GM21367 (cell line): Measurements from ENCODE around the gene NOX5.
"Not testable (repeated sequence)": the region's sequence is repeated elsewhere in the genome, so short reads cannot be mapped to it uniquely, and the experiment has no call there.

Experiments used
- ATAC-seq: cut with Tn5 transposase; IDR thresholded peaks from one replicate; pipeline ENCODE4 v1.9.1; 2021; ENCODE audit not compliant: unreplicated experiment

Gene NOX5

GRCh38 chr15:69014454-69014853, at the start of gene NOX5:
Gene NOX5 (plus strand): TSS chr15:69014695. CDS start chr15:69014736, 41 bp downstream.
- ATAC-seq = no peak

DNA sequence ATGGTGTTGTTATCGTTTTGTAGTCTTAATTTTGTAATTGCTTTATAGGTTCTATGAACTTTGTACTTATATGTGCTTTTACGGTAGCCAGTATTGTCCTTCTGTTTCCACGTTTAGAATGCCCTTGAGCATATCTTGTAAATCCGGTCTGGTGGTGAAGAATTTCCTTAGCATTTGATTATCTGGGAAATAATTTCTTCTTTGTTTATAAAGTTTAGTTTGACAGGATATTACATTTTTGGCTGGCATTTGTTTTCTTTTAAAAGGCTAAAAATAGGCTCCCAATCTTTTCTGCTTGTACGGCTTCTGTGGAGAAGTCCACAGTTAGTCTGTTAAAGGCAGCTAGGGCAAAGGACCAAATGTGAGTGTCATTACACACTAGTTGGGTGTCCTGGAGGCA, 47.5 kb upstream of the NOX5 start:
- no peak for ATAC-seq

DNA sequence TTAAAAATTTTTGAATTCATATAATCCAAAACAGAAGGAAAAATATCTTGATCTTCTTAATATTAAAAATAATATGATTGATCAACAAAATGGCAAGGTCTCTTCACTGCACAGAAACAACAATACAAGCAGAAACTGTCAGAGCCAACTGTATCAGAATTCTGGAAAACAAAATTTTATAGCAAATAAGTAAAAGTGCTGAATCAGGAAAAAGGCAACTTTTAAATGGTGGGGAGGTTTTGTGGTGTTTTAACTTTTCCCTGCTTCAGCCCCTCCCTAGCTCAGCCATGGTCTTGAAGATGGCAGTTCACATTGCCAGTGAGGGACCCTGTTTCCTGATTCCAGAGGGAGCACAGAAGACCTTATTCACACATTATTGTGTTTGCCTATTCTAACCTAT, 46.5 kb upstream of the NOX5 start:
- no peak for ATAC-seq

- no peak for ATAC-seq
Measured at GRCh38 chr15:68969298-68969697, 45.2 kb upstream of the NOX5 start.

GRCh38 chr15:68972201-68973065, 42.1 kb upstream of the NOX5 start:
- no peak for ATAC-seq

DNA sequence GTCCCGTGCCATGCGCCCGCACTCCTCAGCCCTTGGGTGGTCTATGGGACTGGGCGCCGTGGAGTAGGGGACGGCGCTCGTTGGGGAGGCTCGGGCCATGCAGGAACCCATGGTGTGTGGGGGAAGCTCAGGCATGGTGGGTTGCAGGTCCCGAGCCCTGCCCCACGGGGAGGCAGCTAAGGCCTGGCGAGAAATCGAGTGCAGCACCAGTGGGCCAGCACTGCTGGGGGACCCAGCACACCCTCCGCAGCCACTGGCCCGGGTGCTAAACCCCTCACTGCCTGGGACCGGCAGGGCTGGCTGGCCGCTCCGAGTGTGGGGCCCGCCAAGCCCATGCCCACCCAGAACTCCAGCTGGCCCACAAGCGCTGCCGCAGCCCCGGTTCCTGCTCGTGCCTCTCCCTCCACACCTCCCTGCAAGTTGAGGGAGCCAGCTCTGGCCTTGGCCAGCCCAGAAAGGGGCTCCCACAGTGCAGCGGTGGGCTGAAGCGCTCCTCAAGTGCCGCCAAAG, 38.8 kb upstream of the NOX5 start:
- ATAC-seq = not testable (repeated sequence)

DNA sequence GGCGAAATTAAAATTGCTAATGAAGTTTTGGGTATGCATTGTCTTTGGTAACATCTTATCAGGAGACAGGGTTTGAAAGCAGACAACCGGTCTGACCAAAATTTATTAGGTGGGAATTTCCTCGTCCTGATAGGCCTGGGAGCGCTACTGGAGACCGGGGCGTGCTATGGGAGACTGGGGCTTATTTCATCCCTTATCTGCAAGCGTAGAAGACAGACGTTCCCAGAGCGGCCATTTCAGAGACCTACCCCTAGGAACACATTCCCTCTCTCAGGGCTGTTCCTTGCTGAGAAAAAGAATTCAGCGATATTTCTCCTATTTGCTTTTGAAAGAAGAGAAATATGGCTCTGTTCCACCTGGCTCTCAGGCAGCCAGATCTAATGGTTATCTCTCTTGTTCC, 37.1 kb upstream of the NOX5 start:
- ATAC-seq = not testable (repeated sequence)

- ATAC-seq = no peak
Measured at GRCh38 chr15:68979006-68979405, 35.5 kb upstream of the NOX5 start.

GRCh38 chr15:68979816-68980215, 34.7 kb upstream of the NOX5 start:
- ATAC-seq = no peak

DNA sequence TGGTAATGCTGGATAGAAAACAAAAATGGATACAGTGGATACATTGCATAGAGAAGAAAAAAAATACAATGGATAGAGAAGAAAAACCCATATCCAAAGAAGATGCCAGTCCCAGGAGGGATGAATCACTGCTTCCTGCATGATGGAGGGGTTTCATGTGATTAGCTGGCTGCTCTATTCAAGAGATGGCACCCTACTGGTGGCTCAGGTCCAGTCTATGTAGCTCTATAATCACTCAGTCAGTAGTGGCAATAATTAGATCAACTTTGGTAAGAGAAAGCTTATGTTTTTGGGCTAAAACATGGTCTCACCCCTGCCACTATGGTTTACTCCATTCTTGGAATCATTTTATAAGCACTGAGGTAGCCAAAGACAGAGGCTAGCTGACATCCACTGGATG, 33.7 kb upstream of the NOX5 start:
- ATAC-seq = no peak

DNA sequence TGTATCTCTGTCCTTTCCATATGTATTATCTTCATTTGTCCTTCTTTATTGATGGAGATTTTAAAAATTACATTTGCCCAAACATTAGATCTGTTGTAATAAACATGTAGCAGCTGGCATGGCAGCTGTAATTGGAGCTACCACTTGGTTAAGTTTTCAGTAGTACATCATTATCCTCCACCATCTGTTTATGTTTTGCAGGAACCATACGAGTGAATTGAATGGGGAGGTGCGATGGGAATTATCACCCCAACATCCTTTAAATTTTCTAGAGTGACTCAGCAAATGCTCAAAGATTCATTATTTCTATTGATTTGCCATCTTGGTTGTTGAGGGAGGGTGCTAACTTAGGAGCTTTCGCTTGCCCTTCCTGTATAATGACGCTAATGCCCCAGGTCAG, 32.6 kb upstream of the NOX5 start:
- no peak for ATAC-seq

- no peak for ATAC-seq
Measured at GRCh38 chr15:68982976-68983563, 31.4 kb upstream of the NOX5 start.

GRCh38 chr15:68983961-68984481, 30.5 kb upstream of the NOX5 start:
- no peak for ATAC-seq

- ATAC-seq = no peak
Measured at GRCh38 chr15:68984586-68984985, 29.9 kb upstream of the NOX5 start.

GRCh38 chr15:68985361-68985891, 29.1 kb upstream of the NOX5 start:
- ATAC-seq = no peak

DNA sequence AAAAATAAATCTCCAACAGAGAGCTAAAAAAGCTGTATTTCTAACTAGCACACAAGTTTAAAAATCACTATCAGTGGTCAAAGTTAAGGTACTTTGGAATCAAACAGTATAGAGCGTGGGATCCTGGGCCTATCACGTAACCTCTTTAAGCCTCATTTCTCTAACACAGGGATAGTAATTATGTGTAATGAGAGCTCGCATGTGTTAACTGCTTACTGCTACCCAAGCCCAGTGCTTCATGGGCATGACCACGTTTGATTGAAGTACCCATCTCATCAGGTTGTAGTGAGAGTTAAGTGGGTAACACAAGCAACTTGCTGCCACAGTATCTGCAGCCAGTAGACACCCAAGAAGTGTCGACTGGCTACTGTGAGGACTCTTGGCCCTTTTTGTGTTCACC, 28.2 kb upstream of the NOX5 start:
- ATAC-seq = no peak

- ATAC-seq = no peak
Measured at GRCh38 chr15:68987120-68987519, 27.4 kb upstream of the NOX5 start.

DNA sequence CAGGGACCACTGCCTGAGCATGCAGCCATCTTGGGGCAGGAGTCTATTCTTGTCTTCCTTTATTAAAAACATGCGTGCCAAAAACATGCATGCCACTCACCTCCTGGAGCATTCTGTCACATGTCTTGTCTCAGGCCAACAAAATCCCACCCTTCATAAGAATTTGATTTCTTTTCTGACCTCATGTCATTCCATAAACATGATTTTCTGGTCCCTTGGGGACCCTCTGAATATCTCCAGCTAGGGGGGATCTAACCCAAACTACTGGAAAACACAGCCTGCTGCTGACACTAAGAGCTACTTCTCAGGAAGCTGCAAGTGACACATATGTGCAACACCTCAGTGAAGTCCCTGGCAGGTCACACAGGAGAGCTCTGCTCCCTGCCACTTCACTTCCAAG, 26.8 kb upstream of the NOX5 start:
- ATAC-seq = no peak

DNA sequence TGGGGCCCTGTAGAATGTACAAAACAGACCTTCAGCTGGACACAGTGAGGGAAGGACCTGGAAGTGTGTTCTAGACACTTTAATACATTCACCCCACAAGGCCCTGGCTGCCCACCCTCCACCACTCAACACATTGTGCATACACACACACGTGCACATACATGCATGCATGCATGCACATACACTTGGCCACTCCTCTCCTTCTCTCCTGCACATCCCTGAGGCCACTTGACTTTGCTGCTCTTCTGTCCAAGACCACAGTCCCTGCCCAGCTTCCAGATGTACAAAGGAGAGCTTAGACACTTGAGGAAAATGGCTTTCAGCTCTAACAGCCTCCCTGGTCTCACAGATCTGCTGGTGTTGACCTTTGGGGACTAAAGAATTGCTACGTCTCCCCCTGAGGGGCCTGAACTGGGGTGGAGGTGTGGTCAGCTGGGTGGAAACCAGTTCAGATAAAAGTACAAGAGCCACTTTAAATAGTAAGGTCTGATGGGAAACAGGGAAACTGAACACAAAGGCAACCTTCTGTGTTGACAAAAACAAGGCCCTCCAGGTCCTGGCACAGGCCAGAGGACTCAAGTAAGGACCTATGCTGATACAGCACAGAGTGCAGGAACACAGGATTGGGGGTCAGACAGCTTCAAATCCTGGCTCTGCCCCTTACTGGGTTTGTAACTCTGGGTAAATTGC, 24.8 kb upstream of the NOX5 start:
- no peak for ATAC-seq

DNA sequence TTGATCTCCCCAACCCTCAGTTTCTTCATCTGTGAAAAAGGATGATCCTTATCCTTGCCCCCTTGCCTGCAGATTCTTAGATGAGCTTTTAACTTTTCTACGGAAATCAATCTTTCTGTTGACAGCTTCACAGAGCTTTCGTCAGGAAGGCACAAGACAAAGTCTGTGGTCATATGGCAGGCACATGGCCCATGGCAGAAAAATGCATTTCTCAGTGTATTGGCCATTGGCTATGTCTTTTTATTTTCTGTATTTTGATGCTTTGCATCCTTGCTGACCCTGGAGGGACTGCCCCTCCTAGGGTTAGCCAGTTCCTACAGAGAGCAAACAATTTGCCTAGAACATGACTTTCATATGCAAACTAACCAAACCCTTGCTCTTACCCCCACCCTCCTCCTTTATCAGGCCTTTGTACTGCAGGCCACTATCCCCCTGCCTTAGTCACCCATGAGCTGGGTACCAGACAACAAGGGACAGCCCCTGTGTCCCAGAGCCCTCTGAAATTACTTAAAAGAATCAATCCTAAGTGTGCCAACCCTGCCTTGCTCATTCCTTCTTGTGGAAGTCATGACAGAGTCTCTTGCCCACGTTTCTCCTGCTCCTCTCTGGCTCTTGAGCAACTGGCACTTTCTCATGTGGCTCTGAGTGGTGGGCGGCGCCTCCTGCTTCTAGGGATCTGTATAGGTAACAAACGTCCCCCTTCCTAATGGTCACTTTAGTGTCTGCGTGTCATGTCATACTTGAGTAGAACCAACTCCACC, 24.1 kb upstream of the NOX5 start:
- no peak for ATAC-seq
